NCI-H2081 (cell line): ENCODE data around the gene ABCA6.

Source experiments
- DNase-seq, 2 experiments: peaks; one replicate each; lab custom pipeline; 2025; lab: John Stamatoyannopoulos, UW

ABCA6 gene

GRCh38 chr17:69047368-69048263 lies 94.1 kb downstream of the ABCA6 start:
- no peak for DNase-seq

- DNase-seq, result no peak
Observed at GRCh38 chr17:69046121-69046807, 95.4 kb downstream of the ABCA6 start.

GRCh38 chr17:69045646-69046045 lies 96.0 kb downstream of the ABCA6 start:
- DNase-seq, result no peak

- DNase-seq, result no peak
Observed at GRCh38 chr17:69044371-69044770, 97.3 kb downstream of the ABCA6 start.

- no peak for DNase-seq
Observed at GRCh38 chr17:69043098-69043734, 98.5 kb downstream of the ABCA6 start.

- no peak for DNase-seq
Observed at GRCh38 chr17:69042308-69042707, 99.4 kb downstream of the ABCA6 start.

GRCh38 chr17:69031839-69032238 lies 109.9 kb downstream of the ABCA6 start:
- DNase-seq, result no peak

- no peak for DNase-seq
Observed at GRCh38 chr17:69030169-69030568, 111.5 kb downstream of the ABCA6 start.
